HG03095 (cell line): Measurements from ENCODE around the gene TFIP11.

ENCODE experiments used
- ATAC-seq: cut with Tn5 transposase; IDR thresholded peaks from one replicate; pipeline ENCODE4 v1.9.1; 2021; ENCODE audit warnings: moderate library complexity; ENCODE audit not compliant: unreplicated experiment

The TFIP11 gene

DNA sequence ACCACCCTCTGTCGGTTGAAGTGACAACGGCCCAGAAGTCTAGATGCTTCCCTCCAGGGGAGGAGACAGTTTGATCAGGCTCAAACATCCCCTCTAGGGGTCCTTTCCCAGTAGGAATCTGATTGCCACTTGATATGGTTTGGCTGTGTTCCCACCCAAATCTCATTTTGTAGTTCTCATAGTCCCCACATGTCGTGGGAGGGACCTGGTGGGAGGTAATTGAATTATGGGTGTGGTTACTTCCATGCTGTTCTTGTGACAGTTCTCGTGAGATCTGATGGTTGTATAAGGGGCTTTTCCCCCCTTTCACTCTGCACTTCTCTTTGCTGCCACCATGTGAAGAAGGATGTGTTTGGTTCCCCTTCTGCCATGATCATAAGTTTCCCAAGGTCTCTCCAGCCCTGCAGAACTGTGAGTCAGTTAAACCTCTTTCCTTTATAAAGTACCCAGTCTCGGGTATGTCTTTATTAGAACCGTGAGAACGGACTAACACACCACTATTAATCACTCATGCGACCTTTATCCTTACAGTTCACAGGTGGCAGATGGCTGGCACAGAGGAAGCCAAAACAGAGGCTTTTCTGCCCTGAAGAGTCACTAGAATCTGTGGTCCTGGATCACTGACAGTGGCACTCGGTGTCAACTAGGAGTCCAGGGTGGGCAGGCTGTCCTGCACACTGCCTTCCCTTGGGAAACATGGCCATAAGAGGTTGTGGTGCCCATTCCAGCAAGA lies 61.7 kb downstream of the TFIP11 start:
- no peak for ATAC-seq

DNA sequence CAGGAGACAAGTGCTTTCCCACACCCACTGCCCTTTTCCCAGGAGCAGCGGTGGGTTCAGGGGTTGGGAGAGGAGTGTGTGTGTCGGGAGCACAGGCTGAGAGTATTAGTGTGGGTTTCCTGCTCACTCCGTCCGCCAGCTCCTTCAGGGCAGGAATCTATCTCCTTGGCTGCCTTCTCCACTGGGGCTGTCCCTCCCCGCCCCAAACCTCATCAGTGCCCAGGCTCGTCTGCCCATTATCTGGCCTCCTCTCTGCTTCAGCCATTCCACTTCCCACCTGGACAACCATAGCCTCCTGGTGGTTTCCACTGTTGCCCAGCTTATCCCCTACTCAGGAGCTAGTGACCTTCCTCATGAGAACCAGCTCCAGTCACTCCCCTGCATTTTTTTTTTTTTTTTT lies 63.3 kb downstream of the TFIP11 start:
- no peak for ATAC-seq

DNA sequence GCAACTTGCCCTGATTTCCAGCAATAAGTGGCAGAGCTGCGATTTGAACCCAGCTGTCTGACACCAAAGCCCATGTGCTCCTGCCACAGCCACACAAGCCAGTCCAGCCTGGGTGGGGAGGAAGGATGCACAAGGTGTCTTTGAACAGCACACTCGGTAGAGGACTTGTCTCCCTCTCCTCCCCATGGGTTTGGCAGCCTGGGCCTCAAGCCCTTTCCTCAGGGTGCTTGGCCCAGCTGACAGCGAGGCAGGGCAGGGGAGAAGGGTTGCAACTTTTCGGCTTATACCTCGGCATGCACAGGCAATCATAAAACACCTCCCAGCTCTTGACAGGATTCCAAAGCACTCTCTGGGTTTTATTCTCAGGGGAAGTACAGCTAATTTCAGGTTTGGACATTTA lies 63.9 kb downstream of the TFIP11 start:
- ATAC-seq, result no peak

DNA sequence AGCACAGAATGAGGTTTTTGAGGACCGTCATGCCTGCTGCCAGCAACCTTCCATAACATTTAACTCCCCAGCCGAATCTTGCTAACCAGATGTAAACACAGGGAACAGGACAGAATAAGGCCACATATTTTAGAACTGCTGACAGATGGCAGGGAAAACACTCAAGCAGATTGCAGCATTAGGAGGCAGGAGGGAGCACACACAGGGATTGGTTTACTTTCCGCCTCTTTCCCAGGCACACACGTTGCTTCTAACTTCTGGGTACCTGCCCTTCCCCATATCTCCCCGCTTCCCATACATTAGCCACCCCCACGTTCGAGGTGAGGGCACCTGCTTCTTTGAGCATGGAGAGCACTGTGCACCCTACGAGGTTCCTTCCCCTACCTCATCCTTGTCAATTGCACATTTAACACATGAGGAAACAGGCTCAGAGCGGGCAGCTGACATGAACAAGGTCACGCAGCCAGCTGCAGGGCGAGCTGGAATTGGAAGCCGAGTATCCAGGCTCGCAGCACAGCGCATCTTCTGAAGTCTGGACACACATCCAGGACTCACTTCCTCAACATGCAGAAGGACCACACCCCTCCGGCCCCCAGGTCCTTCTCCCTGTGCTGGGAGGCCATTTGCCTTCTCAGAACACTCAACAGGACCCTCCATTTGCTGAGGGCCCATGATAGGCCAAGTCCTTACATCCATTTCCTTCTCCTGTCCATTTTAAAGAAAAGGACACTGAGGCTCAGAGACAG lies 64.5 kb downstream of the TFIP11 start:
- ATAC-seq, result no peak

DNA sequence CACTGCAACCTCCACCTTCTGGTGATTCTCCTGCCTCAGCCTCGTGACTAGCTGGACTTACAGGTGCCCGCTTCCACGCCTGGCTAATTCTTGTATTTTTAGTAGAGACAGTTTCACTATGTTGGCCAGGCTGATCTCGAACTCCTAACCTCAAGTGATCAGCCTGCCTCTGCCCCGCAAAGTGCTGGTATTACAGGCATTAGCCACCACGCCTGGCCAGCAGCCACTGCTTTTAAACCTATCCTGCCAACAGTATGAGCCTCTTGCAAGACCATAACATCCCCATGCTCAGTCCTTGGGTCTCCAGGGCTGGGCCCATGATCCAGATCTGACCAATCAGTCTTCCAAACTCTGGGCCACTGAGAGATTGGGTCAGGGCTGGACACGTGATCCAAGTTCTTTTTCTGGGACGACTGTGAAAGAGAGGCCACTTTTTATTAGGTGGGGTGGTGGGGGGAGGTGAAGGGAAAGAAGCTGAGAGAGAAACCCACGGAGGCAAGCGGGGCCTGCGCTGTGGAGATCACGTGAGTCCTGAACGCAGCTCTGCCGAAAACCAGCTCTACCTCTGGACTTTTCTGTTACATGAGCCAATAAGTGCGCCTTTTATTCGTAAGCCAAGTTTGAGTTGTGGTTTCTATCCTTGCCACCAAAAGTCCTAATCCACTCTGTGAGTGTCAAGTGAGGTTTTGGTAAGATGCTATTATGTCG lies 65.3 kb downstream of the TFIP11 start:
- no peak for ATAC-seq

DNA sequence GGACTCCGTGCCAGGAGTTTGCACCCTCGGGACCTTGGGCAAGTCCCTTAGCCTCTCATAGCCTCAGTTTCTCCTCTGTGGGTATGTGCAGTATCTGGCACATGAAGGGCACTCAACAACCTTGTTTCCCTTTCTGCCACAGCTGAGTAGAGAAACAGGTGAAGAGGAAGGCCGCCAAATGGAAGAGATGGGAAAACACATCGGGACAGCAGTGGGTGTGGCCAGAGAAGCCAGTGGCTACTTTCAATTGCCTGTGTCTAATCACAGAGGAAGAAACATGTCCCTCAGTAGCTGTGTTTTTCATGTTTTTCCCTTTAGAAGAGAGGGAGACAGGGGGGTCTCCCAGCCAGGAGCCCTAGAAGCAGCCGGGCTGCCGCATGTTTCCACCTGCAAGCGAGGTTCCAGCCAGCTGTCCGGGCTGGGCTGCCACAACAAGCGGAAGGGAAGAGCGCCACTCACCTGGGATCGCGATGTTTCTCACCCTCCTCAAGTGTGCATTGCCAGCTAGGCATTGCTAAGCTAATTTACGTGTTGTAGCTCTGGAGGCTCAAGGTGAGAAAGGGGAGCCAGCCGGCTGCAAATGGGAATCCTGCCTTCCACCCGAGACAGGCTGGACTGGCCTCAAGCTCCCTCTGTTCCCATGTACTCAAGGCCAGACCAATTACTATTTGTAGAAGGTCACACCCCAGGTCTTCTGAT lies 66.5 kb downstream of the TFIP11 start:
- no peak for ATAC-seq

DNA sequence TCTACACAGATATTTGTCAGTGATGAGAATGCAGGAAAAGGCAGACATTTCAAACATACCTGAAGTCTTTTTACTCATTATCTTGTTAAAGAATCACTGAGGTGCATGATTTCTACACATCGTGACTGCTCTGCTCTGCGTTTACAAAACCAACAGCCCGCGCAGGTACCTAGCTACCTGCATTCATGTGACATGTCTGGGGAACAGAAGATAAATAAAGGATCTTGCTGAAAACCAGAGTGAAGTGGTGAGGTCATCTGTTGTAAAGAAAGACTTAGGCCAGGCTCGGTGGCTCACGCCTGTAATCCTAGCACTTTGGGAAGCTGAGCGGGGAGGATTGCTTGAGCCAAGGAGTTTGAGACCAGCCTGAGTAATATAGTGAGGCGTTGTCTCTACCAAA lies 67.5 kb downstream of the TFIP11 start:
- no peak for ATAC-seq

DNA sequence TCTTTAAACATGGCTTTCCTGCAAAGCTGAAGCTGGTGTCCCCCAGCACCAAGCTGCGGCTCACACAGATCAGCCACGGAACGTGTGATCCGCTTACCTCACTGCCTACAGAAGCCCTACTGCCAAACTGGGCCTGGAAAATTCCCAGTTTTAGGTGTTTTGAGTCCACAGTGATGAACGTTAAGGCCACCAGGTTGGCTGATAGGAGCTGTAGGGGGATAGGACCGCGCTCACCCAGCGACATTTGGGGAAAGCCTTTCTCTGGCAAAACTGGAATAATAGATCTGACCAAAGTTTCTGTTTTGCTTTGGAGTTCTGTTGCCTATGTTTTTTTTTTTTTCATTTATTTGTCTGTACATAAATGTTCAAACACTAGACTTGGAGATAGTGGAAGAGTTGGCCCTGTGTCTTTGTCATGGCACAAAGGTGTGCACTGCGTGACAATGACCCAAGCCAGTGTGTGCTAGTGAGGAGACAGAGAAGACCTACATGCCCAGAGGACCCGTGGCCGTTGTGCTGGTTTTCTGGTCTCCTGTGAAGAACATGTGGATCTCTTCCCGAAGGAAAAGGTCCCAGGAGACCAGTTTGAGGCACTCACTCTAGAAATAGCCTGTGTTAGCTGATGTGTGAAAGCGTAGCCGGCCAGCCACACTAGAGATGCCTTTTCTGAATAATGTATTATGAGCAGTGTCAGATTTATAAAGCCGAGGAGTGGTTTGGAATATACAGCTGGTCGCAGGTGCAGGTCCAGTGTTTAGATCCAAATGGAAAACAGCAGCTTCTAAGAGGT lies 68.2 kb downstream of the TFIP11 start:
- ATAC-seq, result no peak

DNA sequence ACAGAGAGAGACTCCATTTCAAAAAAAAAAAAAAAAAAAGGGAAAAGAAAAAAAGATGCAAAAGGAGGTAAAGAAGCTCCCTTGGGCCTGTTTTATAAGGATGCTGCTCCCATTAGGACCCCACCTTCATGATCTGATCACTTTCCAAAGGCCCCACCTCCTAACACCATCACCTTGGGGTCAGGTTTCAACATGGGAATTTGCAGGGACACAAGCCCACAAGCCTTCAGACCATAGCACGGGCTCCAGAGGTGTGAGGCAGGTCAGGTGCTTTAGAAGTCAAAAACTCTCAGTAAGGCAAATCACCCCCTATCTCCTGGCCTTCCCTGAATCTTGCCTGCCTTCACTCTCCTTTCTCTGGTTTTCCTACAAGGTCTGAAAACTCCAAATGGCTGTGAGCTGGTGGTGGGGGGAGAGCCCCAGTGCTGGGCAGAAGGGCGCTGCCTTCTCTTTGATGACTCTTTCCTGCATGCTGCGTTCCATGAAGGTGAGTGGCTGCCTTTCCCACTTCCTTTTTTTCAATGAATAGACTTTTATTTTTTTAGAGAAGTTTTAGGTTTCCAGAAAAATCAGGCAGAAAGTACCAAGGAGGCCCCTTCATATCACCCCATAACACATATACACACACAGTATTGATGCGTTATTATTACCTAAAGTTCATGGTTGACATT lies 70.1 kb downstream of the TFIP11 start:
- ATAC-seq, result no peak
